AG04450 (cell line): ENCODE data around the gene CPA5. TPM values are rescaled to one million over a fixed set of nuclear protein-coding genes. Genes with fewer than 3 reads are reported as not detected.

ENCODE experiments used
- CTCF ChIA-PET: fragments of 300-600, 350-600 bp; formaldehyde crosslinking; extraction: SDS; loops from one replicate; lab custom pipeline; 2022; ENCODE audit warnings: antibody characterized with exemption, inconsistent platforms; lab: Charles Lee
- POLR2A ChIA-PET: fragments of 350-600 bp; formaldehyde crosslinking; extraction: SDS; loops from one replicate; lab custom pipeline; 2021; ENCODE audit warnings: antibody characterized with exemption, inconsistent platforms; lab: Yijun Ruan, JAX
- DNase-seq: peaks from one replicate; pipeline ENCODE4 v3.0.0-alpha.2; 2011; ENCODE audit warnings: low read depth, low spot score
- H3K27ac ChIP-seq: one replicate; pipeline ENCODE4 v1.5.1; 2012; ENCODE audit warnings: low read depth, low read length, control low read depth
- H3K27me3 ChIP-seq: one replicate; pipeline ENCODE4 v1.6.0; 2012; ENCODE audit warnings: low read length; ENCODE audit not compliant: control insufficient read depth, insufficient read depth
- H3K4me3 ChIP-seq: 2 replicates; pipeline ENCODE4 v1.5.1; 2011; ENCODE audit warnings: mild to moderate bottlenecking, low read depth, low read length, control low read depth
- H3K9me3 ChIP-seq: 2 replicates; pipeline ENCODE4 v1.5.1; 2012; ENCODE audit warnings: low read length; ENCODE audit not compliant: control insufficient read depth, insufficient read depth
- polyA plus RNA-seq: library from polyadenylated mRNA; depleted of rRNA; stranded (reverse); fragments of >200 nt; gene quantifications from 2 replicates; pipeline ENCODE4 v1.2.3, GENCODE V29; 2011
- TF ChIP-seq, protein P1 (sequence below): IDR thresholded peaks from 2 replicates; pipeline ENCODE4 v1.5.1; 2011; ENCODE audit warnings: low read depth, low read length, control low read depth, inconsistent platforms

Gene CPA5
- polyA plus RNA-seq, 1 experiment = 0.14 TPM

GRCh38 chr7:130346941-130347340, 2.3 kb downstream of the CPA5 start:
- CTCF ChIA-PET = no interaction called here
- Histone ChIP-seq H3K9me3 (no peaks in the 10 kb centered on the region; the same call in 1 of the 2 replicates), H3K4me3 (no peak overlapping the region), H3K27ac (no peak overlapping the region), H3K27me3 (no peaks in the 10 kb centered on the region)
- POLR2A ChIA-PET = no interaction called here
- DNase-seq = no peak
- TF ChIP-seq, protein P1, sequence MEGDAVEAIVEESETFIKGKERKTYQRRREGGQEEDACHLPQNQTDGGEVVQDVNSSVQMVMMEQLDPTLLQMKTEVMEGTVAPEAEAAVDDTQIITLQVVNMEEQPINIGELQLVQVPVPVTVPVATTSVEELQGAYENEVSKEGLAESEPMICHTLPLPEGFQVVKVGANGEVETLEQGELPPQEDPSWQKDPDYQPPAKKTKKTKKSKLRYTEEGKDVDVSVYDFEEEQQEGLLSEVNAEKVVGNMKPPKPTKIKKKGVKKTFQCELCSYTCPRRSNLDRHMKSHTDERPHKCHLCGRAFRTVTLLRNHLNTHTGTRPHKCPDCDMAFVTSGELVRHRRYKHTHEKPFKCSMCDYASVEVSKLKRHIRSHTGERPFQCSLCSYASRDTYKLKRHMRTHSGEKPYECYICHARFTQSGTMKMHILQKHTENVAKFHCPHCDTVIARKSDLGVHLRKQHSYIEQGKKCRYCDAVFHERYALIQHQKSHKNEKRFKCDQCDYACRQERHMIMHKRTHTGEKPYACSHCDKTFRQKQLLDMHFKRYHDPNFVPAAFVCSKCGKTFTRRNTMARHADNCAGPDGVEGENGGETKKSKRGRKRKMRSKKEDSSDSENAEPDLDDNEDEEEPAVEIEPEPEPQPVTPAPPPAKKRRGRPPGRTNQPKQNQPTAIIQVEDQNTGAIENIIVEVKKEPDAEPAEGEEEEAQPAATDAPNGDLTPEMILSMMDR = no peak

DNA sequence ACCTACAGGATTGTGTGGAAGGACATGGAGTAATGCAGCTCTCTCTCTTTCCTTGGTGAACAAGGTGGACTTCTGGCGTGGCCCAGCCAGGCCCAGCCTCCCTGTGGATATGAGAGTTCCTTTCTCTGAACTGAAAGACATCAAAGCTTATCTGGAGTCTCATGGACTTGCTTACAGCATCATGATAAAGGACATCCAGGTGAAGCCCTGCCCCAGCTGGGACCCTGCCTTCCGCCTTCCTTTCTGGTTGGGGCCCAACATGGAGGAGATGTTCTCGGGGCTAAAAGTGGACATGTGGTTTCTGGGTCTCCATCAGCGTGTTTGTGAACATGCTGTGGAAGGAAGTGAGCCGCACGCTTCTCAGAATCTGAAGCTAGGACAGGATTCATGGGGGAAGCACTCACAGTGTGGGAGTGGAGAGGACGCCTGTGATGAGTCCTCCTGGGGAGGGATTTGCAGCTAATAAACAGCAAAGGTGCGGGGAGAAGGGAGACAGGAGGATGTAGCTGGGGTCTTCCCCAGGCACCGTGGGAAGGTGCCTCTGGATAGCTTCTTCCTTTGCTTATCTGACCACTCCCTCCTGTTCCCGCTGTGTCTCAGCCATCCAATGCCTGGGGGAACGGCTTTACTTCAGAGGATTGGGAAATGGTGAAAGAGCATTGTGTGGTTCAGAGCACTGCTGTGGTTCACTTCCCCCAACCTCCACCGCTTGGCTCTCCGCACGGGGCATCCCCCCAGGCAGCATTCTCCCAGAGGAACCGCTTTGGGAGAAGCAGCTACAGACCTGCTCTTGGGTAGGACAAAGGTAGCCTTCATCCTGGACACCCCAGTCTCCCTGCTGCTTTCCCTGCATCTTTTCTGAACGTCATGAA, 5.5 kb downstream of the CPA5 start:
- H3K4me3 ChIP-seq = no peak overlapping the region
- DNase-seq = no peak
- CTCF ChIA-PET = no interaction called here
- TF ChIP-seq, protein P1 = no peak
- H3K9me3 ChIP-seq = no peaks in the 10 kb centered on the region; the same call in 1 of the 2 replicates
- POLR2A ChIA-PET = no interaction called here
- H3K27ac ChIP-seq = no peak overlapping the region
- H3K27me3 ChIP-seq = no peaks in the 10 kb centered on the region

DNA sequence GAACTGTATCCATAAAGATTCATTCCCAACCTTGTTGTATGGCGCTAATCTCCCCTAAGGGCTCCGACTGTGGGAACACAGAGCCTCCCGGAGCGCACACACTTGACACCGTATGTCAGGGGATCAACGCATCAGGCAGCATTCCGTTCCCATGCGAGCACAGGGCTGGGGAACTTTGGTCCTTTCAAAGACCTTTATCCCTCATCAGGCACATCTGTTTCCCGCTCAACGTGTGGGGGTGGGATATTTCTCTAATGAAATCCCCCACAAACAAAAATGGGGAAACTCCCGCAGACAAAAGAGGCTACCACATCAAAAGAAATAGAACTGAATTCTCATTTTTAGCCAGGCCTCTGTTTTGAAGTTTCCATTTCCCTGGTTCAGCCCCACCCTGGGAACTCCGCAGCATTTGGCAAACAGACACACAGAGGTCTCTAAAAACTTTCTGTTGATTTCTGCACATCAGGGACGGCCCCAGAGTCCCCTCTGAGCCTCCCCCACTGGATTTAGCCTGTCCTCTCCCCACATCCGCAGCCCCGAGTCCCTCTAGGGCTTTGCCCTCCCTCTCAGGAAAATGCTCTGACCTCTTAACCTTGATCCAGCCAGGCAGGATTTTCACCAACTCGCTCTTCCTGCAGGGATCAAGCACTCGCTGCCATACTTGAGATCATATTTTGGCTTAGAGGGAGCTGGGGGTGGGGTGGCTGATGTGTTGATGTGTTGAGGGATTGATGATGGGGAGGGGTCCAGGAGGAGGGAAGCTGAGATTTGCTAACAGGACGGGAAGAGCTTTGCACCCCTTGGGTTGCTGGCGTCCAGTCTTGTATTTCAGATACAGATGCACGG, 6.6 kb downstream of the CPA5 start:
- Histone ChIP-seq H3K27me3 (no peaks in the 10 kb centered on the region), H3K9me3 (no peaks in the 10 kb centered on the region; the same call in 1 of the 2 replicates), H3K4me3 (no peak overlapping the region), H3K27ac (no peak overlapping the region)
- ChIA-PET POLR2A (interaction anchor here (0.6 kb wide), 1 partner anchor 22 kb away, joined by 5 read pairs; no protein-coding TSS in a partner anchor), CTCF (no interaction called here)
- TF ChIP-seq, protein P1 = no peak
- DNase-seq = no peak

DNA sequence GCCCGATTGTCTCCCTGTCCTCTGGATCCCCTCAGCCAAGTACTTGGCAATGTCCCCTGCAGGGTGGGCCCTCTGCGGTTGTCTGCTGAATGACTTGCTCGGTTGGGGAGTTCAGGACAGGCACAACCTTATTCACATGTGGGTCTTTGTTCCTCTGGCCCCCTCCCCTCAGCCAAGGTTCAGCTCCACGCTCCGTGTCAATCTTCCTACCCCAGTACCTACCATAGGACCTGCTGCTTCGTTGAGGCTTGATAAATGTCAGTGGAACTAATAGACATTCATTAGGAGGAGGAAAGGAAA, 7.1 kb downstream of the CPA5 start:
- TF ChIP-seq, protein P1 = no peak
- Histone ChIP-seq H3K27ac (no peak overlapping the region), H3K4me3 (no peak overlapping the region), H3K9me3 (no peaks in the 10 kb centered on the region; the same call in 1 of the 2 replicates), H3K27me3 (no peaks in the 10 kb centered on the region)
- CTCF ChIA-PET = no interaction called here
- POLR2A ChIA-PET = interaction anchor here (0.6 to 1.4 kb wide), 3 partner anchors 12 to 147 kb away, joined by 3 to 5 read pairs (median 5); partner anchors contain the start of gene TMEM209
- DNase-seq = no peak
